ENCODE measurements around the gene MYEOV.

DNA sequence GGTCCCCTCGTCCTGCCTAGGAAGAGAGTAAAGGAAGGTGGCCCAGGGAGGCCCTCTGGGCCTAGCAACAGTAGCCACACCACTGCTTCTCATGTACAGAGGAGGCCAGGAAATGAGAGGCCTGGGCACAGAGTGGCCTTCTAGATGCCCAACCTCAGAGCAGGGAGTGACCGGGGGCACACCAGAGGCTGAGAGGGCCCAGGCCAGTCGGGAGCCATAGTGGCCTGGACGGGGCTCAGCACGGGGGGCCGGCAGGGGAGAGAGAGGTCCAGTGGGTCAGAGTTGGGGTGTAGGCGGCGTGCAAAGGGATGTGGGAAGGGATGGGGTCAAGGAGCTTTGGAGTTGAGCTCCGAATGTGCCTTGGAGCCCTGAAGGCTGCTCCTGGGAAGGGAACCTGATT is 25.0 kb upstream of the MYEOV start:
- TF ChIP-seq, protein P1, sequence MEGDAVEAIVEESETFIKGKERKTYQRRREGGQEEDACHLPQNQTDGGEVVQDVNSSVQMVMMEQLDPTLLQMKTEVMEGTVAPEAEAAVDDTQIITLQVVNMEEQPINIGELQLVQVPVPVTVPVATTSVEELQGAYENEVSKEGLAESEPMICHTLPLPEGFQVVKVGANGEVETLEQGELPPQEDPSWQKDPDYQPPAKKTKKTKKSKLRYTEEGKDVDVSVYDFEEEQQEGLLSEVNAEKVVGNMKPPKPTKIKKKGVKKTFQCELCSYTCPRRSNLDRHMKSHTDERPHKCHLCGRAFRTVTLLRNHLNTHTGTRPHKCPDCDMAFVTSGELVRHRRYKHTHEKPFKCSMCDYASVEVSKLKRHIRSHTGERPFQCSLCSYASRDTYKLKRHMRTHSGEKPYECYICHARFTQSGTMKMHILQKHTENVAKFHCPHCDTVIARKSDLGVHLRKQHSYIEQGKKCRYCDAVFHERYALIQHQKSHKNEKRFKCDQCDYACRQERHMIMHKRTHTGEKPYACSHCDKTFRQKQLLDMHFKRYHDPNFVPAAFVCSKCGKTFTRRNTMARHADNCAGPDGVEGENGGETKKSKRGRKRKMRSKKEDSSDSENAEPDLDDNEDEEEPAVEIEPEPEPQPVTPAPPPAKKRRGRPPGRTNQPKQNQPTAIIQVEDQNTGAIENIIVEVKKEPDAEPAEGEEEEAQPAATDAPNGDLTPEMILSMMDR (IDR thresholded peaks at IDR 0.05) = no peak
- TF ChIP-seq POLR2A (IDR thresholded peaks at IDR 0.05) = no peak

All from lower leg skin (tissue), 3 donors.